ENCODE results near the gene SFMBT2.
A peak's percentile ranks its signal among the peaks of the same experiment; 100 is the strongest.

SFMBT2 gene

DNA sequence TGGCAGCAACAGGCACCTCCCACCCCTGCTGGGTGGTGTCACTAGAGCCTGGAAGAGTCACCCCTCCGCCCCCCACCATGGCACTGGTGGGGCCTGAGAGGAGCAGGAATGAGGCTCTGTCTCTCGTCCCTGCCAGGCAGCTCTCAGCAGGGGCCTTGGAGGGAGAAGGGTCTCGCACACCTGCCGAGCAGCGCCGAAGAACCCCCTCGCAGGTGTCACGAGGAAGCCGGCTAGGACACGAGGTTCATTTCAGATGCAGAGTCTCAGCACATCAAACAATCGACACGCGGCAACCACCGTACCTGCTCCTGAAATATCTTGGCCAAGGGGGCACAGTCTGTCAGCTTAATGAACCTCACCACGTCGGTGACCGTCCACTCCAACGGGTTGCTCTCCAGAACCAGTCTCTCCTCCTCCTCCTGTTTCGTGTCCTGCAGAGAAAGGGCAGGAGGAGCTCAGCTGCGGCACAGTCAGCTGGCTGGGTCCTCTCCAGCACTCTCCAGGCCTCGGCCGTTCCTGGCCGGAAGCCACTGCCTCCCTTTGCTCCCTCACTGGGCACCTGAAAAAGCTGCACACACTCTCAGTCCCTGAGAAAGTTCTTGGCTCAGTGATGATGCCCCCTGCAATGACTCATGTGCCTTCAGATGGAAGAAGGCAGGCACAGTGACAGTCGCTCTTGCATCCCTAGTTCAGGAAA, 240.1 kb downstream of the SFMBT2 start:
- DNase-seq: no peak

DNA sequence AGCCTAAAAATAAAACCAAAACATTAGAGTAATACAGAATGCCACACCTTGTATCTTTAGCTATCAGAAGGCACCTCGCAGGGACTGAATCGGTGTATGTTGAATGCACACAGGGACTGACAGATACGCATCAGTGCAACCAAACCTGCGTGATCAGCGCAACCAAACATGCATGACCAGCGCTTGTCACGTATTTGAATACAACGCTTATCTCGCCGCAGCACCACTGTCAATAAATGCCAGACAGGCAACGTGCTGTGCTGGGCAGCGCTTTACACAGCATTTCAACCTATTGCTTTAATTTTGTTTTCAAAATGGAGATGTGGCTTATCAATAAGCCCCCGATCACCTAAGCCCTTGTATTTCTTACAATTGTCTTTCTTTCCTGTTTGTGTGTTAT, 242.4 kb downstream of the SFMBT2 start:
- no peak for DNase-seq

DNA sequence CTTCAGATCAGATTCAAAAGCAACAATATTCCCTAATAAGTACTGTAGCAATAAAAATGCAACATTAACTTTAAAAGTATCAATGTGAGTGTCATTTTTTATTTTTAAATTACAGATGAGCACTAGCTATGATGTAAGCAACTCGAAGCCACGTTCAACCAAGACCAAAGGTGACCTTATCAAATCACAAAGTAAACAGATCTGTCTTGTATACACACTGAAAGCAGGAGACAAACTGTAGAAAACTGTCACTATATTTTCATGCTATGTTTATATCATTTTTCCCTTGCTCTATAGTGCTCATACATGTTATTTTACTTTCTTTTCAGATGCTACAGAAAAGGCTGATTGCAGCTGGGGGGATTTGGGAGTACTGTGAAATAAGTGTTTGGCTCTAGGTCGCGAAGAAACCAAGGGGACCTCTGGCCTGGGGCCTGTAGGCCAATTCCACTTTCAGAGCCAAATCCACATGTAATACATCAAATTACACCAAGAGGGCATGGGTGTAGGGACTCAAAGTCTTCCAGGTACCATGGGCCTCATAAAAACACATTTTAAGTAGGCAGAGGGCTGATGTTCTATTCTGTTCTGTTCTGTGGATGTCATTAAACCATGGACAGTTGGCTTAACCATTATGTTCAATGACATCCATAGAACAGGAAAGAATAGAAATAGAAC, 245.2 kb downstream of the SFMBT2 start:
- DNase-seq: no peak

DNA sequence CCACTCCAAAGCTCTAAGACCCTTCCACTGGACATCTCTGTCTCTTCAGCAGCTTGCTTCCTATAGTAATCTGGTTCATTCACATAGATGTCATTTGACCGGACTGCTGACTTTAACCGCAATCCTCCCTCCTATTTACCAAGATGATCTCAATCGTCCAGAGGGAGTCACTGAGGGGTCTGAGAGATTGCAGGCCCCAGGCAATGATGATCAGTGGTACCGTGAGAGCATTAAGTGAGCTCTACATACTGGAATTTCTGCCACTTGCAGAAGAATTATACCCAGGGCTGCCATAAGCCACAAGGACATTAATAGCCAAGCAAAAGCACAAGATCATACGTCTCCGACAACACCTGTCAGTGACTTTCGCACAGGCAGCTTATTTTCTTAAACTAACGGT, 245.9 kb downstream of the SFMBT2 start:
- no peak for DNase-seq

DNA sequence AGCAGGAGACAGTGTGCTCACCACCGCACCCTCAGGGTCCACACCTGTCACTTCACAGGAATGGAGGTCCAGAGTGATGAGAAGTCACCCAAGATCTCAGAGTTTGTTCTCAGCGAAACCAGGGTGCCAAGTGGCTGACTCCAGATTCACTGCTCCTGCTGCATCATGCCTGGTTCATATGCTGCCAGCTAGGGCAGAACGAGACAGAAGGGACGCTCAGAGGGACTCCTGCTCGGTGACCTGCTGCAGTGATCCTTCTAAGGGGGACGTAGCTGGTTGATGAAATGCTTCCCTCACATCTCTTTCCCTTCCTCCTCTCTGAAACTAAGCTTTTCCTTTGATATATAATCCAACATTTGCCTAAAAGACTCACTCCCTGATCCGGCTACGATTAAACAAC, 248.5 kb downstream of the SFMBT2 start:
- no peak for DNase-seq

DNA sequence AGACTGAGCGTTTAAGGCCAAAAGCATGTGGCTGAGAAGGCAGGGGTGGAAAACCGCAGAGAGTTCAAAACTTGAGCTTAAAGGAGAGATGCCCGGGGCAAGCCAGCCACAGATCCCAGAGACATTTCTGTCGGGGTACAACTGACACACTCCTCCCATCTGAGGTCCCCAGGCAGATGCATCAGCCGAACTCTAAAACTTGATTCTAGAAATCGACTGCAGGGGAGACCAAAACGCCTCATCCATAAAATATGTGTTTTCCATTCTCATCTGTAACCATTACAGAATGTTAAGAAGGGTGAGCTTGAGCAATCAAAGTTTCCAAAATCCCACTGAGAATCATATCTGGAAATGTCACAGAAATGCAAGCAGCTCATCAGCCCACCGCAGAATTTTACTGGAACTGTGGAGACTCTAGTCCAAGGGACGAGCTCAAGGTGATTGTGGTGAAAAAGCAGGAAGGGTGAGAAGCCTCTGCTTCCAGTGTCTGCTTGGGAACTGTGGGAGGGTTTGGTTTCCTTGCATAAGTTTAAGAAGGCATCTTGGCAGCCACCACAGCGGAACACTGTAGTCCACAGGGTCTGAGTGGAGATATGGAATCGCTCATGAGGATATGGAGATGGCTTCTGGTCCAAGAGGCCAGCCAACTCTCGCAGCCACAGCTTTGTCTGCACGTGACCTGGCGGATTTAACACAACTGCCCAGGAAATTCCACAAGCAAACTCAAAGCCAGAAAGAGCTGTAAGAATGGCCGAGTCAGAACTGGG, 249.2 kb downstream of the SFMBT2 start:
- DNase-seq: no peak

DNA sequence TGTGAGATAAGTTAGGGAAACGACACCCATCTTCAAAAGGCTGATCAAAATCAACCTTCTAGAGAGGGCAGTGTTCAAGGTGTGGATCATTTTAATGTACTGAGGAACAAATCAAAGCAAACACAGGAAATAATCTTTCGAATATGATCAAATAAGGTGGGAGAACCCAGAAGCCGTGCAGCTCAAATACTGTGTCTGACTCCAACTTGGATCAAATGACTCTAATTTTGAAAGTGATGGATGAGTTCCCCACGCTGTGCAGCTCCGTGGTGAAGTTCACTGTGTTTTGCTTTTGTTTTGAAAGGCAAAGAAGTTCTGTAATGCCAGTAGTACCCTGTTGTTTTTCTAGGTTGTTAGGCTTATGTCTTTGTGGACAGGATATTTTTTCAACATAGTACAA, 250.9 kb downstream of the SFMBT2 start:
- DNase-seq: no peak

DNA sequence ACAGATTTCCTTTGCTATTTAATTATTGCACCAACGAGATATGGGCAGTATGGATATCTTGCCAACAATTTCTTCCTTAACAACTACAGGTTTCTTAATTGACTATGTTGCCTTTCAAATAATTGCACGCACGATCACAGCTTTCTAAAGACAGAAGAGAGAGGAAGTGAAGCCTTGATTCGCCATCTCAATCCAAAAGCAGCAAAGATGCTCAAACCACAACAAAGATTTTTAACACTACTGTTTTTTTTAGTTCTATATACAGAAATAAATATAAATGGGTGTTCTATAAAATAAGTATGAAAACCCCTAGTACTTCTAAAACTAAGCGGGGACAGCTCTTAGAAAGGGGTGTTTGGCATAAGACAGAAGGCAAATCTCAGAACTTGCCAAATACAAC, 251.3 kb downstream of the SFMBT2 start:
- no peak for DNase-seq

DNA sequence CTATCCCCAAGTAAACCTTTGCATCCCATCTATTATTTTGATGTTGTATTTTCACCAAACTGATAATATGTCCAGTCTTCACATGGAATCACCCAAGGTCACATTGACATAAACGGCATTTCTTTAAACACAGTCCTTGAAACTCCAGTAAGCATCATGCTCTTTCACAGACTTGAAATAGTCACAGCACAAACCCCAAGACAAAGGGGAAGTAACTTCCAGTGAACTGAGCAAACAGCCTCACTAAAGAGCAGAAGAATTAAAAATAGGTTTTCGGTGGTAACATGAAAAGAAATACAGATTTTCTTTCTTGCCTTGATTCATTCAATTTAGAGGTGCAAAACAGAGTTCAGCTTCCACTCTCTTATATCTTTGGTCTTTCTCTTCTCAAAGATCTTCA, 253.7 kb downstream of the SFMBT2 start:
- no peak for DNase-seq

DNA sequence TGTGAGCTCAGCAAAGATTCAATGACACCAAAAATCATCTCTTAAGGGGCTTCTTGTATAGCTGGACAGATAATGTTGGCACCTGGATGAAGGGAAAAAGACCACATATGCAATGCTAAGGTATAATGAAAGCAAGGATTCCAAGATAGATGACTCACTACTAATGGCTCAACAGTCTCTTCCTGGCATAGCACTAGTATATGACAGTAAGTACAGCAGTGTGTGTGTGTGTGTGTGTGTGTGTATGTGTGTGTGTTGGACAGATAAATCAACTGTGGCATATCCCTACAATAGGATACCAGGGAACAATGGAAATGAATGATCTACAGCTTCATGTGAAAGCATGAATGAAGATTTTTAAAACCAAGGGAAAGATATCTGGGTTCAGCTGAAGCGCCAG, 257.1 kb downstream of the SFMBT2 start:
- no peak for DNase-seq

DNA sequence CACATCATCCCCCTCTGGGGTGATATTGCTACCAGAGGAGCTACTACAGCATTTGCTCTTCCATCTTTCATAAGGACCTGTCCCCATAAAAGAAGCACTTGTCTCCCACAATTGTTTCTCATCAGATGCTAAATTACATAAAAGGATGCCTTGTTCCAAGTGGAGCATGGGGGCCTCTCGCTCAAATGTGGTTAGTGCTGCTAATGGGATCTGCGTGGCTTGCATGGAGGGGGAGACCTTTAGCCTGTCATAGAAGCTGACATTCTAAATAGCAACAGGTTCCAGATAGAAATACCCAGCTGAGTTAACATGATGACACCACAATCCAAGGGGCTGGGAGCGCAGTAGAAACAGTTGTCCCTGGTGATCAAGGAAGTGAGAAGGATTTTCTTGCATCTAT, 257.9 kb downstream of the SFMBT2 start:
- DNase-seq: peak in 1 of 3 experiments; percentile 37

DNA sequence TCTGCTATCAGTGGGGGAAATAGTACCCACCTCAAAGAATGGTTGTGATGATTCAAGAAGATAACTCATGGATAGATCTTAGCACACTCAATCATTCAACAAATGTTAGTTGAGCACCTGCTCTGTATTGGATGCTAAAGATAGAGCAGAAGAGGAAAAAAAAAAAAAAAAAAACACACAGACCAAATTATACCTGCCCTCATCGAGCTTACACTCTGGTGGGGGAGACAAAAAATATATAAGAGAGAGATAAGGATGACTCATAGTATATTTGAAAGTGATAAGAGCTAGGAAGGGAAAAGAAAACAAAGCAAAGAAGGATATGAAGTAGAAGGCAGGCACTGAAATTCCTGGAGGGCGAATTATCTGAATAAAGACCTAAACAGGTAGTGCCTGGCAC, 258.5 kb downstream of the SFMBT2 start:
- DNase-seq: no peak

DNA sequence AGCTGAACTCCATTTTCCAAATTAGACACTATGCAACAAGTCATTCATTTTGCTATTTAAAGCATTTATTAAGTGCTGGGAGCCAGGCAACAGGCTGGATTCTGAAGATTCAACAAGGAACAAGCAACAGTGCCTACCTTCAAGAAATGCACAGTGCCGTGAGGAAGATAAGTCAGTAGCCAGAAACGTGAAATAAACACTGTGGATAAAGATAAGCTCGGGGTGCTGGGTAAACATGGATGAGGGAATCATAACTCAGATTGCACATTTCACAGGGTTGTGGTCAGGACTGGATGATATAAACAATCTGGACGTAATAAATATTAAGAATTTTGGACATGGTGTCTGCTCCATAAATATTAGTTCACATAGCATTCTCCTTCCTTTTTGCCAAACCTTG, 259.3 kb downstream of the SFMBT2 start:
- DNase-seq: no peak

DNA sequence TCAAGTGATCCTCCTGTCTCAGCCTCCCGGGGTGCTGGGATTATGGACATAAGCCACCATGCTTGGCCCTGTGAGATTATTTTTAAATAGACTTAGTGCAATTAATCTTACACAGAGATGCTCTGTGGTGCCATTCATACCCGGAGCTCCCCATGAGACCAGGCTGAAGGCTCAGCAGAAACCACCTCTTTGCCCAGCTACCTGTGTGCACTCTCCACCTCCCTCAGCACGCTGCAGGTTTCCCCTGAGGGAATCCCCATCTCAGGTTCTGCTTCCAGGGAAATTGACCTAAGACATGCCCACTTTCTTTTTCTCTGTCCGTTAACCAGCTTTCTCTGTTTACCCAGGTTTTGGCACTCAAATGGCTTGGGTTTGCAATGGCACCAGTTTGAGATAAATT, 260.5 kb downstream of the SFMBT2 start:
- no peak for DNase-seq

DNA sequence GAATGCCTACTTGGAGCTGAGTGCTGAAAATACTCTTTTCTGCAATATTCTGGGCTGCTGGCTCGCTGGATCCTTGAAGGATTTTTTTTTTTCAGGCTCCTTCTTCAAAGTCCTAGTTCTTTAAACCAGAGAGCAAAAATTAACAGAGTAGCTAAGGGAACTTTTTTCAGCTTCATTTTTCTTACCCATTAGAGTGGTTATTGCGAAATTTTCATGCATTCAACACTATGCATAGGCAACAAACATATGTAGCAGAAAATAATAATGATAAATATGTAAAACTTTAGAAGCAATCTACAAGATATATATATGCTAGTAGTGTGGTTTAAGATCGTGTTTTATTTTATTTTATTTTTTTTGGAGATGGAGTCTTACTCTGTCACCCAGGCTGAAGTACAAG, 264.6 kb downstream of the SFMBT2 start:
- no peak for DNase-seq

DNA sequence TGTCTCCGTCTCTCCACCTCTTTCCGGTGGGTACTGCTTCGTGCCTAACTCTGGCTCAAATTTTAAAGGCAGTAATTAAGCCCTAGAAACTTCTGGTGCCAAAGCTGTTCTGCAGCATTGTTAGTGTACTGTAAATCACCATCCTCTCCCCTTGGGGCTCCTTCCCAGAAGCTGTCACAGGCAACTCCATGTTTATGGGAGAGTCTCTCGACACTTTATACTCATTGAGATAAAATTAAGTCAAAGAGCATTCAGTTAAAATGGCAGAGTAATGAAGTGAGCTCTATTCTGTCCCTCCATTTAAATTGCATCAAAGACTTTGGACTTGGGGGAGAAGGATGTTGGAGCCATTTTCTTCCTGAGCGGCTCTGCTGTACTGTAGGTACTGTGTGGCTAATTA, 274.8 kb downstream of the SFMBT2 start:
- DNase-seq: no peak

DNA sequence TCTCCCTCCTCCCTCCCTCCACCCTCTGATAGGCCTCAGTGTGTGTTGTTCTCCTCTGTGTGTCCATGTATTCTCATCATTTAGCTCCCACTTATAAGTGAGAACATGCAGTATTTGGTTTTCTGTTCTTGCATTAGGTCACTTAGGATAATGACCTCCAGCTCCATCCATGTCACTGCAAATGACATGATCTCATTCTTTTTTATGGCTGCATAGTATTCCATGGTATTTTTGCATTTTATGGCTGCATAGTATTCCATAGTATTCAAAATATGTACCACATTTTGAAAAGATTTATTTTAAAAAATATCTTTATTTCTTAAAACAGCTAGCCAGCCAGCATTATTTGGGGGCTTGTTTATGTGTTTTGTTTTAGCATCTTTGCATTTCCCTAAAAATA, 275.6 kb downstream of the SFMBT2 start:
- DNase-seq: no peak

DNA sequence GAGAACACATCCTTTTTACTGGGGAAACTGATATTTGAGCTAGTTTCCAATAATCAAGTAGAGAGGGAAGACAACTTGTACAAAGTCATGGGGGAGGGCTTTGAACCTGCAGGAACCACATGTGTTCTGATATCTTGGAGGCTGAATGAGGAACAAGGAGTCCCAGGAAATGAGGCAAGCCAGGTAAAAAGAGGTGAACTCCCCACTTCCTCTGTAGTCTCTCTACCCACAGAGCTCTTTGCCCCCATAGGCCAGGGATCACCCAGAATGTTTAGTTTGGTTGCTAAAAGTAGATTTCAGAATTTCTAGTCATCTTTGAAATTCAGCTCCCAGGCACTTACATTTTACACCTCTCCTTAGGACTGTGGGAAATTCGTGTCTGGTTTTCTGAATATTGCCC, 276.4 kb downstream of the SFMBT2 start:
- DNase-seq: no peak

DNA sequence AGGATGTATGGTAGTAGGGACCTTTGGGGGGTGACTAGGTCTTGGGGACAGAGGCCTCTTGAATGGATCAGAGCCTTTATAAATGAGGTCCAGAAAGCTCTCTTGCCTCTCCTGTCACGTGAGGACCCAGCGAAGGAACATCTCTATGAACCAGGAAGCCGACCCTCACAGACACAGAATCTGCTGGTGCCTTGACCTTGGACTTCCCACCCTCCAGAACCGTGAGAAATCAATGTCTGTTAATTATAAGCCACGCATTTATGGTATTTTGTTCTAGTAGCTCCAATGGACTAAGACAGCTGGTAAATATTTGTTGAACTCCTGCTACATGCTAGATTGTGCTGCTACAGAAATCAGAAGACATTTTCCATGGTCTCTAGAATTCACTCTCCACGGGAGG, 276.9 kb downstream of the SFMBT2 start:
- no peak for DNase-seq

DNA sequence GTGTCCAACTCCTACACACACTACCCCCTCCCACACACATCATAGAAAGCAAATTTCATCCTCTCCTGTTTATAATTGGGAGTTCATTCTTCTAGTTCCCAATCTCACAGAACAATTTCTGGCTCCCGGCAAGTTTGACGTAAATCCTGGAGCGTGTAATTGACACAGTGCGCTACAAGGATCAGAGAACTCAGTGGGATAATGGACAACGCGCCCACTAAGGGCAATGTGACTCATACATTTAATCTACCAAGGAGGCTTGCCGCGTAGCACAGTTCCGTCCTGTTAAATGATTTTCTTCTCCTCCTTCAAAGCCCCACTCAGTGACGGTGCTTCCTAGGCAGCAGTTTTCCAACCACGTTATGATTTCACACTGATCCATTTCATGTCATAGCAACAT, 277.6 kb downstream of the SFMBT2 start:
- no peak for DNase-seq

DNA sequence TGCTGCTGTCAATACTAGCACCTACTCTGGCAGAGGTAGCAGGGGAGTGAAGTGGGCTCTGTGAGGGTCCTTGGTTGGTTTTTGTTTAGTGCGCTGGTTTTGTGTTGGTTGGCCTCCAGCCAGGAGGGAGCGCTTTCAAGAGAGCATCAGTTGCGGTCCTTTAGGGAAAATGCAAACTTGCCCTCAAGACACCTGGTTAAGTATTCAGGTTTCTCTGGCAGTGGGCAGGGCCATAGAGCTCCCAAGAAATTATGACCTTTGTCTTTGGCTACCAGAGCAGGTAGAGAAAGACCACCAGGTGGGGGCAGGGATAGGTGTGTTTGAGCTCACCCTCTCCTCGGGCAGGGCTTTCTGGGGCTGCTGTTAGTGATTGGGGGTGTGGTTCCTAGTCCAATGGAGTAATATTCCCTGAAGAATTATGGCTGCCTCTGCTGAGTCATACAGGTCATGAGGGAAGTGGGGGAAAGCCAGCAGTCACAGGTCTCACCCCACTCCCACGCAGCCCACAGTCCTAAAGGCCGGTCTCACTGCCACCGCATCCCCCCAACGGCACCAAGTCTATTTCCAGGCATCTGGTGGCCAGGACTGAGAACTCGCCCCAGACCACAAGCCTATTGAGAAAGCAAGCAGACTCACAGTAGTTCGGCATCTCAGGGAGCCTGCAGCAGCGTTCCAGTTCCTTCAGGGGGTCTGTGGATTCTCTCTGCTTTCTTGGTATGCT, 280.5 kb downstream of the SFMBT2 start:
- DNase-seq: no peak

DNA sequence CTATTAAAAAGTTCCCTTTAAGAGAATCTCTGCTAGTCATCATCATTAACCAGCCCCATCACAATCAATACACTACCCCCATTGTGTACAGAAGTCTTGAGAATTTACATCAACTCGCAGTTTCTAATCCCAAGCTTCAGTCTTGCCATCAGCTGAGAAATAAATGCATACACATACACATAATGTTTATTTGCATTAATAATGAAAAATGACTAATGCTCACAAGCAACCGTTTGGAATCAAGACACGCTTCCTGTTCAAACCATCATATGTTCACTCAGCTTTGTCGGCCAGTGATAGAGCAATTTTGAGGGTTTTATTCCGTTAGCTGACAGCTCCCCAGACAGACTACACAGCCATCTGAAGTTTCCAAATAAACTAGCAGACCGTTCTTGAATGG, 287.1 kb downstream of the SFMBT2 start:
- no peak for DNase-seq

DNA sequence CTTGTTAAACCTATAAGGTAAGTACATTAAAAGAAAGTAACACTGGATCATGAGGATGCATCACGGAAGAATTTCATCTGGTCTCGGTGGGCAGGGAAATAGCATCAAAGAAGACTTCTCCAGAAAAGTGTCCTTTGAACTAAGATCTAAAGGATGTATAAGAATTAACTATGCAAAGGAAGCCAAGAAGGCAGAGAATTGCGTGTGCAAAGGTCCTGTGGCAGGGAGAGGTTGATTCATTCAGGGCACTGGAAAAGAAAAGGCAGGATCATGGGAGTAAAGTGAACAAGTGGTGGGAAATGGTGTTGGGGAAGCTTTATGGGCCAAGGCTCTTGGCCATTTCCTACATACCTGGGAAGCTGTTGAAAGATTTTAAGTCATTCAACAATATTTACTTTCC, 288.3 kb downstream of the SFMBT2 start:
- no peak for DNase-seq
